Neural crest cell (in vitro differentiated cells): ENCODE measurements around the gene PABPN1. TPM values are rescaled to one million over a fixed set of nuclear protein-coding genes. Genes with fewer than 3 reads are reported as not detected.
"Not testable (repeated sequence)": the region's sequence is repeated elsewhere in the genome, so short reads cannot be mapped to it uniquely, and the experiment has no call there.

Experiments
- DNase-seq: peaks from one replicate; pipeline ENCODE4 v3.0.0; 2021; ENCODE audit warnings: low read depth, mixed read lengths, low spot score
- H3K27ac Mint-ChIP-seq: one replicate; pipeline ENCODE4 v1.8.0; 2021; ENCODE audit warnings: mild to moderate bottlenecking, mixed read lengths; ENCODE audit not compliant: unreplicated experiment
- H3K27me3 Mint-ChIP-seq: 2 replicates; pipeline ENCODE4 v1.8.0; 2021; ENCODE audit warnings: low read depth, mild to moderate bottlenecking, mixed read lengths
- H3K36me3 Mint-ChIP-seq: 2 replicates; pipeline ENCODE4 v1.8.0; 2021; ENCODE audit warnings: low read depth, mild to moderate bottlenecking, mixed read lengths
- H3K4me1 Mint-ChIP-seq: 2 replicates; pipeline ENCODE4 v1.8.0; 2021; ENCODE audit warnings: mixed read lengths
- H3K4me3 Mint-ChIP-seq: one replicate; pipeline ENCODE4 v1.8.0; 2021; ENCODE audit warnings: mild to moderate bottlenecking, mixed read lengths
- H3K9me3 Mint-ChIP-seq: 2 replicates; pipeline ENCODE4 v1.8.0; 2021; ENCODE audit warnings: mixed read lengths
- CTCF ChIP-seq: fragments of 200-600 bp; sonication (generic); conservative IDR thresholded peaks from 2 replicates; pipeline ENCODE4 v1.5.0; 2021; ENCODE audit warnings: antibody characterized with exemption, mild to moderate bottlenecking
- total RNA-seq: library from RNA; stranded (reverse); gene quantifications from 2 replicates; pipeline ENCODE4 v1.2.1, GENCODE V29; 2021

The PABPN1 gene
- total RNA-seq, 1 donor from 2014 or later = 379 TPM

- H3K4me3 Mint-ChIP-seq = peak overlapping the region; percentile 100
- peaks cover 36% of the 10 kb centered on the region for H3K4me1 Mint-ChIP-seq
- H3K27ac Mint-ChIP-seq = no peak overlapping the region
- peaks cover 4% of the 10 kb centered on the region for H3K9me3 Mint-ChIP-seq
- TF ChIP-seq CTCF = no peak
- no peak for DNase-seq
- H3K36me3 Mint-ChIP-seq = peaks cover 29% of the 10 kb centered on the region
- H3K27me3 Mint-ChIP-seq = peaks cover 5% of the 10 kb centered on the region
Measured at GRCh38 chr14:23323838-23324454, 2.7 kb downstream of the PABPN1 start.

GRCh38 chr14:23324455-23324846 is 3.2 kb downstream of the PABPN1 start:
- H3K27ac Mint-ChIP-seq = no peak overlapping the region
- DNase-seq = no peak
- peaks cover 4% of the 10 kb centered on the region for H3K9me3 Mint-ChIP-seq
- peaks cover 5% of the 10 kb centered on the region for H3K27me3 Mint-ChIP-seq
- peaks cover 35% of the 10 kb centered on the region for H3K4me1 Mint-ChIP-seq
- H3K4me3 Mint-ChIP-seq = peak overlapping the region; percentile 73
- no peak for TF ChIP-seq CTCF
- peaks cover 29% of the 10 kb centered on the region for H3K36me3 Mint-ChIP-seq

- DNase-seq = no peak
- Mint-ChIP-seq H3K27ac (no peak overlapping the region), H3K4me1 (peaks cover 30% of the 10 kb centered on the region), H3K4me3 (peak overlapping the region; percentile 73), H3K27me3 (peaks cover 5% of the 10 kb centered on the region), H3K9me3 (peaks cover 2% of the 10 kb centered on the region), H3K36me3 (peaks cover 23% of the 10 kb centered on the region)
- no peak for TF ChIP-seq CTCF
Measured at GRCh38 chr14:23324993-23325392, 3.7 kb downstream of the PABPN1 start.

GRCh38 chr14:23325746-23326145 is 4.5 kb downstream of the PABPN1 start:
- not testable (repeated sequence) for H3K9me3 Mint-ChIP-seq, H3K27ac Mint-ChIP-seq, H3K27me3 Mint-ChIP-seq, DNase-seq
- peaks cover 22% of the 10 kb centered on the region for H3K4me1 Mint-ChIP-seq
- peak overlapping the region; percentile 70 for H3K4me3 Mint-ChIP-seq
- H3K36me3 Mint-ChIP-seq = peaks cover 19% of the 10 kb centered on the region

GRCh38 chr14:23326491-23327332 is 5.5 kb downstream of the PABPN1 start:
- Mint-ChIP-seq H3K9me3 (no peaks in the 10 kb centered on the region), H3K4me1 (peaks cover 17% of the 10 kb centered on the region), H3K27me3 (no peaks in the 10 kb centered on the region), H3K27ac (no peak overlapping the region), H3K4me3 (peak overlapping the region; percentile 47), H3K36me3 (peaks cover 15% of the 10 kb centered on the region)
- no peak for DNase-seq
- no peak for TF ChIP-seq CTCF
